Activated T-cell treated with anti-CD3 and anti-CD28 coated beads, Interleukin-2, amount 50 U/mL, for 1 hour (primary cell): ENCODE results near the gene MRNIP.

Source experiments
- DNase-seq: peaks from one replicate; pipeline ENCODE4 v3.0.0-alpha.2; 2020

The MRNIP gene

GRCh38 chr5:179788193-179788854, 70.3 kb downstream of the MRNIP start:
- no peak for DNase-seq
